ENCODE results near the gene SERPINA4. TPM values are rescaled to one million over a fixed set of nuclear protein-coding genes. Genes with fewer than 3 reads are reported as not detected.

The SERPINA4 gene
- total RNA-seq, 1 donor, result 0.10 TPM

- Histone ChIP-seq H3K9me3 (ENCODE audit: low read depth, low read length) (no peaks in the 10 kb centered on the region), H3K4me3 (ENCODE audit: low read length) (no peak overlapping the region), H3K27me3 (ENCODE audit: insufficient read depth, low read length) (no peaks in the 10 kb centered on the region), H3K4me1 (ENCODE audit: insufficient read depth, low read length) (no peaks in the 10 kb centered on the region)
These were observed 23.0 kb upstream of the SERPINA4 start for GRCh38 chr14:94538070-94538740.

- Histone ChIP-seq H3K4me1 (ENCODE audit: insufficient read depth, low read length) (no peaks in the 10 kb centered on the region), H3K27me3 (ENCODE audit: insufficient read depth, low read length) (no peaks in the 10 kb centered on the region), H3K9me3 (ENCODE audit: low read depth, low read length) (no peaks in the 10 kb centered on the region), H3K4me3 (ENCODE audit: low read length) (no peak overlapping the region)
These were observed 22.1 kb upstream of the SERPINA4 start for GRCh38 chr14:94539181-94539580.

- Histone ChIP-seq H3K9me3 (ENCODE audit: low read depth, low read length) (no peaks in the 10 kb centered on the region), H3K4me3 (ENCODE audit: low read length) (no peak overlapping the region), H3K27me3 (ENCODE audit: insufficient read depth, low read length) (no peaks in the 10 kb centered on the region), H3K4me1 (ENCODE audit: insufficient read depth, low read length) (no peaks in the 10 kb centered on the region)
These were observed 21.0 kb upstream of the SERPINA4 start for GRCh38 chr14:94540031-94540794.

GRCh38 chr14:94541234-94541975 is 19.8 kb upstream of the SERPINA4 start:
- H3K4me1 ChIP-seq (ENCODE audit: insufficient read depth, low read length), result no peaks in the 10 kb centered on the region
- H3K9me3 ChIP-seq (ENCODE audit: low read depth, low read length), result no peaks in the 10 kb centered on the region
- H3K27me3 ChIP-seq (ENCODE audit: insufficient read depth, low read length), result no peaks in the 10 kb centered on the region
- no peak overlapping the region for H3K4me3 ChIP-seq (ENCODE audit: low read length)

GRCh38 chr14:94542111-94542810 is 19.0 kb upstream of the SERPINA4 start:
- H3K4me1 ChIP-seq (ENCODE audit: insufficient read depth, low read length), result no peaks in the 10 kb centered on the region
- no peak overlapping the region for H3K4me3 ChIP-seq (ENCODE audit: low read length)
- no peaks in the 10 kb centered on the region for H3K27me3 ChIP-seq (ENCODE audit: insufficient read depth, low read length)
- H3K9me3 ChIP-seq (ENCODE audit: low read depth, low read length), result no peaks in the 10 kb centered on the region

GRCh38 chr14:94542811-94543440 is 18.3 kb upstream of the SERPINA4 start:
- H3K4me1 ChIP-seq (ENCODE audit: insufficient read depth, low read length), result no peaks in the 10 kb centered on the region
- no peaks in the 10 kb centered on the region for H3K27me3 ChIP-seq (ENCODE audit: insufficient read depth, low read length)
- H3K9me3 ChIP-seq (ENCODE audit: low read depth, low read length), result no peaks in the 10 kb centered on the region
- no peak overlapping the region for H3K4me3 ChIP-seq (ENCODE audit: low read length)

- Histone ChIP-seq H3K27me3 (ENCODE audit: insufficient read depth, low read length) (no peaks in the 10 kb centered on the region), H3K4me1 (ENCODE audit: insufficient read depth, low read length) (no peaks in the 10 kb centered on the region), H3K9me3 (ENCODE audit: low read depth, low read length) (no peaks in the 10 kb centered on the region), H3K4me3 (ENCODE audit: low read length) (no peak overlapping the region)
These were observed 17.7 kb upstream of the SERPINA4 start for GRCh38 chr14:94543449-94544124.

- Histone ChIP-seq H3K9me3 (ENCODE audit: low read depth, low read length) (no peaks in the 10 kb centered on the region), H3K4me3 (ENCODE audit: low read length) (no peak overlapping the region), H3K27me3 (ENCODE audit: insufficient read depth, low read length) (no peaks in the 10 kb centered on the region), H3K4me1 (ENCODE audit: insufficient read depth, low read length) (no peaks in the 10 kb centered on the region)
These were observed 16.5 kb upstream of the SERPINA4 start for GRCh38 chr14:94544726-94545125.

GRCh38 chr14:94545131-94545841 is 16.0 kb upstream of the SERPINA4 start:
- Histone ChIP-seq H3K4me1 (ENCODE audit: insufficient read depth, low read length) (no peaks in the 10 kb centered on the region), H3K9me3 (ENCODE audit: low read depth, low read length) (no peaks in the 10 kb centered on the region), H3K27me3 (ENCODE audit: insufficient read depth, low read length) (no peaks in the 10 kb centered on the region), H3K4me3 (ENCODE audit: low read length) (no peak overlapping the region)

GRCh38 chr14:94547151-94547680 is 14.0 kb upstream of the SERPINA4 start:
- H3K4me1 ChIP-seq (ENCODE audit: insufficient read depth, low read length), result no peaks in the 10 kb centered on the region
- H3K4me3 ChIP-seq (ENCODE audit: low read length), result no peak overlapping the region
- no peaks in the 10 kb centered on the region for H3K9me3 ChIP-seq (ENCODE audit: low read depth, low read length)
- H3K27me3 ChIP-seq (ENCODE audit: insufficient read depth, low read length), result no peaks in the 10 kb centered on the region

GRCh38 chr14:94547726-94548125 is 13.5 kb upstream of the SERPINA4 start:
- Histone ChIP-seq H3K27me3 (ENCODE audit: insufficient read depth, low read length) (no peaks in the 10 kb centered on the region), H3K4me3 (ENCODE audit: low read length) (no peak overlapping the region), H3K9me3 (ENCODE audit: low read depth, low read length) (no peaks in the 10 kb centered on the region), H3K4me1 (ENCODE audit: insufficient read depth, low read length) (no peaks in the 10 kb centered on the region)

GRCh38 chr14:94548131-94548998 is 12.9 kb upstream of the SERPINA4 start:
- Histone ChIP-seq H3K9me3 (ENCODE audit: low read depth, low read length) (no peaks in the 10 kb centered on the region), H3K27me3 (ENCODE audit: insufficient read depth, low read length) (no peaks in the 10 kb centered on the region), H3K4me3 (ENCODE audit: low read length) (no peak overlapping the region), H3K4me1 (ENCODE audit: insufficient read depth, low read length) (no peaks in the 10 kb centered on the region)

Data from mononuclear cell (primary cell).